WTC11 (cell line): ENCODE data around the gene ZNF629. TPM values are rescaled to one million over a fixed set of nuclear protein-coding genes. Genes with fewer than 3 reads are reported as not detected.
"Not testable (repeated sequence)": the region's sequence is repeated elsewhere in the genome, so short reads cannot be mapped to it uniquely, and the experiment has no call there.

Source experiments
- ATAC-seq: fragments of 200-7000 bp; cut with Tn5 transposase; 2 replicates; pipeline ENCODE4 v1.10.0; 2021; ENCODE audit warnings: mild to moderate bottlenecking, moderate library complexity
- CTCF ChIA-PET: fragments of 300-600 bp; sonication (Branson Sonifier 250); formaldehyde crosslinking; loops from one replicate; lab custom pipeline; 2021; ENCODE audit warnings: antibody characterized with exemption; lab: Charles Lee
- POLR2A ChIA-PET: fragments of 350-600 bp; sonication (Branson Sonifier 250); formaldehyde crosslinking; loops from one replicate; lab custom pipeline; 2021; ENCODE audit warnings: antibody characterized with exemption; lab: Charles Lee
- DNase-seq: peaks from one replicate; pipeline ENCODE4 v3.0.0; 2021; ENCODE audit warnings: low spot score
- H3K27ac Mint-ChIP-seq: 2 replicates; pipeline ENCODE4 v1.8.0; 2021; ENCODE audit warnings: mixed read lengths
- H3K27me3 Mint-ChIP-seq: 2 replicates; pipeline ENCODE4 v1.8.0; 2021; ENCODE audit warnings: low read depth, mild to moderate bottlenecking, moderate library complexity, mixed read lengths
- H3K36me3 Mint-ChIP-seq: 2 replicates; pipeline ENCODE4 v1.8.0; 2021; ENCODE audit warnings: mixed read lengths
- H3K4me1 Mint-ChIP-seq: 2 replicates; pipeline ENCODE4 v1.8.0; 2022; ENCODE audit warnings: mixed read lengths
- H3K4me3 Mint-ChIP-seq: 2 replicates; pipeline ENCODE4 v1.8.0; 2021; ENCODE audit warnings: mild to moderate bottlenecking, moderate library complexity, mixed read lengths
- H3K9me3 Mint-ChIP-seq: 2 replicates; pipeline ENCODE4 v1.8.0; 2021; ENCODE audit warnings: mixed read lengths
- ATF1 ChIP-seq: sonication (generic); formaldehyde crosslinking; IDR thresholded peaks from 2 replicates; pipeline ENCODE4 v1.8.1; 2023; ENCODE audit warnings: mild to moderate bottlenecking, moderate library complexity, missing genetic modification reagents
- CBFB ChIP-seq: sonication (generic); formaldehyde crosslinking; IDR thresholded peaks from 2 replicates; pipeline ENCODE4 v1.8.1; 2022; ENCODE audit warnings: mild to moderate bottlenecking, low read depth, missing genetic modification reagents
- CREB1 ChIP-seq: sonication (generic); formaldehyde crosslinking; IDR thresholded peaks from 2 replicates; pipeline ENCODE4 v1.8.0; 2023; ENCODE audit warnings: mild to moderate bottlenecking, missing genetic modification reagents
- CTCF ChIP-seq: fragments of 200-600 bp; IDR thresholded peaks from 2 replicates; pipeline ENCODE4 v1.8.0; 2022; ENCODE audit warnings: antibody characterized with exemption
- ERG ChIP-seq: fragments of 250-450 bp; sonication (Bioruptor Pico); IDR thresholded peaks from 2 replicates; pipeline ENCODE4 v1.8.0; 2021; ENCODE audit warnings: mild to moderate bottlenecking
- FOXK1 ChIP-seq: sonication (generic); formaldehyde crosslinking; IDR thresholded peaks from 2 replicates; pipeline ENCODE4 v1.8.0; 2022; ENCODE audit warnings: mild to moderate bottlenecking, moderate library complexity, missing genetic modification reagents
- GRHL2 ChIP-seq: fragments of 250-450 bp; sonication (Bioruptor Pico); IDR thresholded peaks from 2 replicates; pipeline ENCODE4 v1.8.0; 2022; ENCODE audit warnings: mild to moderate bottlenecking, moderate library complexity; ENCODE audit not compliant: insufficient replicate concordance, severe bottlenecking
- JUN ChIP-seq: sonication (generic); formaldehyde crosslinking; IDR thresholded peaks from 2 replicates; pipeline ENCODE4 v1.8.0; 2023; ENCODE audit warnings: mild to moderate bottlenecking, missing genetic modification reagents
- MYBL2 ChIP-seq: sonication (generic); formaldehyde crosslinking; IDR thresholded peaks from 2 replicates; pipeline ENCODE4 v1.8.1; 2023; ENCODE audit warnings: mild to moderate bottlenecking, moderate library complexity, missing genetic modification reagents
- NR2C2 ChIP-seq: sonication (generic); formaldehyde crosslinking; IDR thresholded peaks from 2 replicates; pipeline ENCODE4 v1.8.0; 2022; ENCODE audit warnings: mild to moderate bottlenecking, missing genetic modification reagents
- SMAD4 ChIP-seq: sonication (generic); formaldehyde crosslinking; IDR thresholded peaks from 2 replicates; pipeline ENCODE4 v1.8.0; 2022; ENCODE audit warnings: mild to moderate bottlenecking, missing genetic modification reagents
- SP1 ChIP-seq: sonication (generic); formaldehyde crosslinking; conservative IDR thresholded peaks from 2 replicates; pipeline ENCODE4 v1.8.1; 2022; ENCODE audit warnings: missing genetic modification reagents
- ZMAT4 ChIP-seq: fragments of 250-450 bp; sonication (Bioruptor Pico); IDR thresholded peaks from 2 replicates; pipeline ENCODE4 v1.9.0; 2021; ENCODE audit warnings: mild to moderate bottlenecking
- ZNF121 ChIP-seq: sonication (generic); formaldehyde crosslinking; IDR thresholded peaks from 2 replicates; pipeline ENCODE4 v1.8.0; 2023; ENCODE audit warnings: missing genetic modification reagents
- ZNF281 ChIP-seq: sonication (generic); formaldehyde crosslinking; IDR thresholded peaks from 2 replicates; pipeline ENCODE4 v1.8.0; 2023; ENCODE audit warnings: mild to moderate bottlenecking, missing genetic modification reagents
- ZSCAN18 ChIP-seq: fragments of 250-450 bp; sonication (Bioruptor Pico); IDR thresholded peaks from 2 replicates; pipeline ENCODE4 v2.1.2; 2022; ENCODE audit warnings: mild to moderate bottlenecking, moderate library complexity
- total RNA-seq: library from RNA; stranded (reverse); gene quantifications from 3 replicates; pipeline ENCODE4 v1.2.3, GENCODE V29; 2021
- TF ChIP-seq, protein P1 (sequence below): sonication (generic); formaldehyde crosslinking; IDR thresholded peaks from 2 replicates; pipeline ENCODE4 v1.8.1; 2022; ENCODE audit warnings: low read depth, missing genetic modification reagents, borderline replicate concordance
- TF ChIP-seq, protein P2 (sequence below): fragments of 250-450 bp; sonication (Bioruptor Pico); conservative IDR thresholded peaks from 2 replicates; pipeline ENCODE4 v1.9.0; 2021; ENCODE audit warnings: mild to moderate bottlenecking

Gene ZNF629
- total RNA-seq, 1 experiment from 2014 or later: 20.0 TPM

DNA sequence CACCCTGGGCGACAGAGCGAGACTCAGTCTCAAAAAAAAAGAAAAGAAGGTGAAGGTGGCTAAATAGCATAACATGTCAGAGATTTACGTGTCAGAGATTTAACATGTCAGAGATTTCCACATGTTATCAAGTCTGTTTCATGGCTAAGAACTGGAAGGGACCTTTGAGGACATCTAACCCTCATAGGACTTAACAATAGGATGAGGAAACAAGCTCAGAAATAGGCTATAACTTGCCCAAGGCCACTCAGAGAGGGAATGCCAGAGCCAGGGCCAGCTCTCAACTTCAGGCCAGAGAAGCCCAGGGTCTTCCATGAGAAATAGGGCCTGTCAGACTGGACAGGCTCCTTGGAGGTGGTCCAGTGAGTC lies 26.8 kb upstream of the ZNF629 start:
- ChIA-PET CTCF (interaction anchor here (0.6 to 4.5 kb wide), 20 partner anchors 8 to 128 kb away, joined by 3 to 39 read pairs (median 7); partner anchors contain the start of genes CTF1, PHKG2 and ZNF629), POLR2A (interaction anchor here (1.1 kb wide), 1 partner anchor 26 kb away, joined by 3 read pairs; no protein-coding TSS in a partner anchor)
- peaks cover 6% of the 10 kb centered on the region; the same call in 1 of the 2 replicates for H3K4me1 Mint-ChIP-seq
- no peaks in the 10 kb centered on the region for H3K36me3 Mint-ChIP-seq
- H3K27me3 Mint-ChIP-seq: peaks cover 38% of the 10 kb centered on the region
- no peak for DNase-seq
- H3K9me3 Mint-ChIP-seq: no peaks in the 10 kb centered on the region
- peak overlapping the region; percentile 65 for H3K4me3 Mint-ChIP-seq
- TF ChIP-seq SP1 (CRISPR knock-in tag) (no peak), CBFB (CRISPR knock-in tag) (no peak), ZSCAN18 (no peak), ATF1 (CRISPR knock-in tag) (no peak), FOXK1 (CRISPR knock-in tag) (no peak), MYBL2 (CRISPR knock-in tag) (no peak), JUN (CRISPR knock-in tag) (no peak), CREB1 (CRISPR knock-in tag) (no peak), ZNF121 (no peak), CTCF (no peak), SMAD4 (no peak)
- H3K27ac Mint-ChIP-seq: no peak overlapping the region
- ATAC-seq: no peak

DNA sequence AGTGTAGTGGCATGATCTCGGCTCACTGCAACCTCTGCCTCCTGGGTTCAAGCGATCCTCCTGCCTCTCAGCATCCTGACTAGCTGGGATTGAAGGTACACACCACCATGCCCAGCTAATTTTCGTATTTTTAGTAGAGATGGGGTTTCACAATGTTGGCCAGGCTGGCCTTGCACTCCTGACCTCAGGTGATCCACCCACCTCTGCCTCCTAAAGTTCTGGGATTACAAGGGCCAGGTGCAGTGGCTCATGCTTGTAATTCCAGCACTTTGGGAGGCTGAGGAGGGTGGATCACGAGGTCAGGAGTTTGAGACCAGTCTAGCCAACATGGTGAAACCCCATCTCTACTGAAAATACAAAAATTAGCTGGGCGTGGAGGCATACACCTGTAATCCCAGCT lies 22.7 kb upstream of the ZNF629 start:
- DNase-seq, H3K36me3 Mint-ChIP-seq, H3K4me3 Mint-ChIP-seq, CTCF ChIA-PET, H3K9me3 Mint-ChIP-seq, POLR2A ChIA-PET, H3K27ac Mint-ChIP-seq, ATAC-seq: not testable (repeated sequence)
- Mint-ChIP-seq H3K4me1 (peaks cover 18% of the 10 kb centered on the region), H3K27me3 (peaks cover 75% of the 10 kb centered on the region)

DNA sequence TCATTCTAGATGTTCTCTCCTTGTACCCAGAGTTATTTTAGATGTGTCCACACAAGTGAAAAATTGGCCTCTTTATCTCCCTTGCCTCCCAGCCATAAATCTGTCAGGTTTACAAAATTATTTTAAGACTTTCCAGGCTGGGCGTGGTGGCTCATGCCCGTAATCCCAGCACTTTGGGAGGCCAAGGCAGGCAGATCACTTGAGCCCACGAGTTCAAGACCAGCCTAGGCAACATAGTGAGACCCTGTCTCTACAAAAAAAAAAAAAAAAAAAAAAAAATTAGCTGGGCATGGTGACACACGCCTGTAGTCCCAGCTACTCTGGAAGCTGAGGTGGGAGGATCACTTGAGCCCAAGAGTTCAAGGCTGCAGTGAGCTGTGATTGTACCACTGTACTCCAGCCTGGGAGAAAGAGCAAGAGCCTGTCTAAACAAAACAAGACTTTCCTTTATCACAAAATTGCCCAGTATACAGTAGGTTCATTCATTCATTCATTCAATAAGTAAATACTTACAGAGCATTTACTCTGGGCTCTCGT lies 22.0 kb upstream of the ZNF629 start:
- H3K4me3 Mint-ChIP-seq, DNase-seq, ATAC-seq, H3K27ac Mint-ChIP-seq, H3K36me3 Mint-ChIP-seq, H3K9me3 Mint-ChIP-seq, POLR2A ChIA-PET: not testable (repeated sequence)
- H3K4me1 Mint-ChIP-seq: peaks cover 16% of the 10 kb centered on the region
- CTCF ChIA-PET: interaction anchor here (1.4 kb wide), 1 partner anchor 31 kb away, joined by 3 read pairs; no protein-coding TSS in a partner anchor
- peaks cover 82% of the 10 kb centered on the region for H3K27me3 Mint-ChIP-seq

DNA sequence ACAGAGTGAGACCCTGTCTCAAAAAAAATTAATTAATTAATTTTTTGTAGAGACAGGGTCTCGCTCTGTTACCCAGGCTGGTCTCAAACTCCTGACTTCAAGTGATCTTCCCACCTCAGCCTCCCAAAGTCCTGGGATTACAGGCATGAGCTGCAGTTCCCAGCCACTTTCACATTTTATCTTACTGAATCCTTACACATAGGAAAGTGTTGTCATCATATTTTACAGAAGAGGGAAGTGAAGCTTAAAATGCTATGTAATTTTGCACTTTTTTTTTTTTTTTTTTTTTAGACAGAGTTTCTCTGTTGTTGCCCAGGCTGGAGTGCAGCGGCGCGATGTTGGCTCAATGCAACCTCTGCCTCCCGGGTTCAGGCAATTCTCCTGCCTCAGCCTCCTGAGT lies 21.1 kb upstream of the ZNF629 start:
- ChIA-PET POLR2A (no interaction called here), CTCF (interaction anchor here (0.7 to 3.5 kb wide), 3 partner anchors 23 to 37 kb away, joined by 3 to 25 read pairs (median 4); no protein-coding TSS in a partner anchor)
- Mint-ChIP-seq H3K36me3 (no peaks in the 10 kb centered on the region), H3K4me1 (peaks cover 14% of the 10 kb centered on the region), H3K4me3 (no peak overlapping the region), H3K27me3 (peaks cover 83% of the 10 kb centered on the region), H3K27ac (no peak overlapping the region), H3K9me3 (no peaks in the 10 kb centered on the region)
- DNase-seq (no peak), ATAC-seq (no peak)
- TF ChIP-seq, protein P1, sequence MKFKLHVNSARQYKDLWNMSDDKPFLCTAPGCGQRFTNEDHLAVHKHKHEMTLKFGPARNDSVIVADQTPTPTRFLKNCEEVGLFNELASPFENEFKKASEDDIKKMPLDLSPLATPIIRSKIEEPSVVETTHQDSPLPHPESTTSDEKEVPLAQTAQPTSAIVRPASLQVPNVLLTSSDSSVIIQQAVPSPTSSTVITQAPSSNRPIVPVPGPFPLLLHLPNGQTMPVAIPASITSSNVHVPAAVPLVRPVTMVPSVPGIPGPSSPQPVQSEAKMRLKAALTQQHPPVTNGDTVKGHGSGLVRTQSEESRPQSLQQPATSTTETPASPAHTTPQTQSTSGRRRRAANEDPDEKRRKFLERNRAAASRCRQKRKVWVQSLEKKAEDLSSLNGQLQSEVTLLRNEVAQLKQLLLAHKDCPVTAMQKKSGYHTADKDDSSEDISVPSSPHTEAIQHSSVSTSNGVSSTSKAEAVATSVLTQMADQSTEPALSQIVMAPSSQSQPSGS (CRISPR knock-in tag): no peak
- TF ChIP-seq ZNF281 (CRISPR knock-in tag) (no peak), NR2C2 (CRISPR knock-in tag) (no peak), ERG (CRISPR knock-in tag) (no peak), ZMAT4 (CRISPR knock-in tag) (no peak), GRHL2 (CRISPR knock-in tag) (no peak)
- TF ChIP-seq, protein P2, sequence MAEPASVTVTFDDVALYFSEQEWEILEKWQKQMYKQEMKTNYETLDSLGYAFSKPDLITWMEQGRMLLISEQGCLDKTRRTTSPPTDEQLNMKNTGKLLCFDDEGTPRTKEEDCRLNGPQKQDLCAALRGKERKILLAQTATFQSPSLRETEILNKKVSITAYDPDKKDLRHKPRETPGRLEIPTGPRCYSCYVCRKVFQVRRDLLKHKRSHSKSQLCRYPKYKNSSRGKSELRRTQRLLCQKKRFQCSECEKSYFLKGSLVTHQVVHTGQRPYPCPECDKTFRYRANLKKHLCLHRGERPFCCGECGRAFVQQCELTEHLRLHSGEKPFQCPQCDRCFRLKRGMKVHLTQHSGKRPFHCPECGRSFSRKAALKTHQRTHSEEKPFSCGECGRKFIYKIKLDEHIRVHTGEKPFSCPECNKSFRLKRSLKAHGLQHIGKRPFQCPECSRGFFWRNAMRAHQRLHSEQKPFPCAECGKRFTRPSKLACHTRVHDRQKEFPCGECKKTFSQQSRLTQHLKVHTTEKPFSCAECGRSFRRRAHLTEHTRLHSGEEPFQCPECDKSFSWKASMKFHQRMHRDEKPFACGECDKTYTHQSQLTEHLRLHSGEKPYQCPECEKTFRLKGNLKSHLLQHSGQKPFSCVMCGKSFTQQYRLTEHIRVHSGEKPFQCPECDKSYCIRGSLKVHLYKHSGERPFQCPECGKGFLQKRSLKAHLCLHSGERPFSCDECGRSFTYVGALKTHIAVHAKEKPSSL (CRISPR knock-in tag): no peak
